Endothelial cell of umbilical vein (primary cell): ENCODE measurements around the gene PAX3. TPM values are rescaled to one million over a fixed set of nuclear protein-coding genes. Genes with fewer than 3 reads are reported as not detected.
A peak's percentile ranks its signal among the peaks of the same experiment; 100 is the strongest.

Experiments
- BruUV-seq: library from RNA; stranded (reverse); fragments of 400-500 nt; replicated peaks from 2 replicates; lab custom pipeline; 2021; lab: Mats Ljungman, UMichigan
- CTCF ChIA-PET: fragments of 300-600, 350-600 bp; sonication (Branson Sonifier 250); formaldehyde crosslinking; loops from one replicate; lab custom pipeline; 2021; ENCODE audit warnings: antibody characterized with exemption, inconsistent platforms; lab: Charles Lee
- POLR2A ChIA-PET: fragments of 300-600, 350-600 bp; sonication (Branson Sonifier 250); formaldehyde crosslinking; loops from one replicate; lab custom pipeline; 2021; ENCODE audit warnings: antibody characterized with exemption, inconsistent platforms; lab: Charles Lee
- DNase-seq: peaks from one replicate; pipeline ENCODE4 v3.0.0-alpha.2; 2011; ENCODE audit warnings: low read depth, low spot score
- FAIRE-seq: peaks from 2 replicates; lab custom pipeline; 2011; peaks lifted over from hg19 to GRCh38; lab: Jason Lieb, UNC
- H2AFZ ChIP-seq: 2 replicates; pipeline ENCODE4 v1.6.0; 2012; ENCODE audit warnings: low read depth, low read length, control low read depth, inconsistent platforms
- H3K27ac ChIP-seq: 2 replicates; pipeline ENCODE4 v1.5.1; 2011; ENCODE audit warnings: low read depth, mild to moderate bottlenecking, control low read depth, low read length, moderate library complexity; ENCODE audit not compliant: insufficient read depth
- H3K27me3 ChIP-seq, 2 experiments: 2 replicates each; pipeline versions ENCODE4 v1.6.0 to v1.6.1; 2011; ENCODE audit warnings: low read length in 2 of 2, mixed read lengths in 1 of 2; ENCODE audit not compliant: control insufficient read depth in 2 of 2, insufficient read depth in 2 of 2
- H3K36me3 ChIP-seq, 2 experiments: 2 replicates in 1 of 2; 3 replicates in 1 of 2; pipeline ENCODE4 v1.5.1; 2011; ENCODE audit warnings: low read length in 2 of 2, mild to moderate bottlenecking in 1 of 2, moderate library complexity in 1 of 2; ENCODE audit not compliant: control insufficient read depth in 2 of 2, insufficient read depth in 2 of 2; ENCODE audit errors: extremely low read depth in 1 of 2
- H3K4me1 ChIP-seq: 3 replicates; pipeline ENCODE4 v1.5.1; 2011; ENCODE audit warnings: mild to moderate bottlenecking, low read length; ENCODE audit not compliant: control insufficient read depth, insufficient read depth; ENCODE audit errors: extremely low read depth
- H3K4me2 ChIP-seq: 2 replicates; pipeline ENCODE4 v1.6.1; 2011; ENCODE audit warnings: low read length, control low read depth, mixed read lengths; ENCODE audit not compliant: insufficient read depth
- H3K4me3 ChIP-seq, 3 experiments: fragments of 200-600 bp in 1 of 3; sonication (generic), shearing (Covaris generic) in 1 of 3; replicated peaks in 1 of 3; 2 replicates each; pipeline ENCODE4 v1.5.1; 2011 to 2016; ENCODE audit warnings: control low read depth in 3 of 3, low read length in 3 of 3, mild to moderate bottlenecking in 2 of 3, inconsistent platforms in 1 of 3, low read depth in 1 of 3, moderate library complexity in 1 of 3; ENCODE audit not compliant: insufficient read depth in 1 of 3
- H3K79me2 ChIP-seq: 2 replicates; pipeline ENCODE4 v1.6.0; 2012; ENCODE audit warnings: low read length, inconsistent platforms; ENCODE audit not compliant: control insufficient read depth, insufficient read depth
- H3K9ac ChIP-seq: replicated peaks from 2 replicates; pipeline ENCODE3; 2011; ENCODE audit warnings: low read length, control low read depth; ENCODE audit not compliant: insufficient read depth; ENCODE audit errors: extremely low read depth
- H3K9me1 ChIP-seq: replicated peaks from 3 replicates; pipeline ENCODE4 v1.6.0; 2011; ENCODE audit warnings: mild to moderate bottlenecking, low read length; ENCODE audit not compliant: control insufficient read depth, insufficient read depth; ENCODE audit errors: extremely low read depth
- H3K9me3 ChIP-seq: replicated peaks from 2 replicates; pipeline ENCODE4 v1.5.1; 2012; ENCODE audit warnings: low read length, inconsistent platforms; ENCODE audit not compliant: control insufficient read depth, insufficient read depth
- H4K20me1 ChIP-seq: replicated peaks from 2 replicates; pipeline ENCODE3; 2011; ENCODE audit warnings: mild to moderate bottlenecking, low read length; ENCODE audit not compliant: control insufficient read depth, insufficient read depth; ENCODE audit errors: extremely low read depth
- EZH2 ChIP-seq: IDR thresholded peaks from 2 replicates; pipeline ENCODE4 v1.6.1; 2012; ENCODE audit warnings: borderline replicate concordance, low read depth, mild to moderate bottlenecking, moderate library complexity, low read length, inconsistent platforms; ENCODE audit not compliant: severe bottlenecking
- FOS ChIP-seq: IDR thresholded peaks from 2 replicates; pipeline ENCODE4 v1.6.1; 2011; ENCODE audit warnings: mild to moderate bottlenecking, low read length, moderate library complexity, borderline replicate concordance; ENCODE audit not compliant: insufficient read depth
- GATA2 ChIP-seq: IDR thresholded peaks from 2 replicates; pipeline ENCODE4 v1.7.0; 2011; ENCODE audit warnings: low read depth, mild to moderate bottlenecking, moderate library complexity, mixed read lengths, low read length; ENCODE audit not compliant: insufficient read length, insufficient read depth
- JUN ChIP-seq: IDR thresholded peaks from 2 replicates; pipeline ENCODE4 v1.6.1; 2011; ENCODE audit warnings: borderline replicate concordance, low read depth; ENCODE audit not compliant: insufficient read length, insufficient read depth
- POLR2A ChIP-seq: IDR thresholded peaks from 2 replicates; pipeline ENCODE4 v1.6.1; 2012; ENCODE audit warnings: low read depth, mild to moderate bottlenecking, control low read depth, low read length
- dilution Hi-C: fragments of 300-500 bp; cut with MboI; formaldehyde crosslinking; loops from one replicate; pipeline ENCODE4 v1.15.0; 2019; ENCODE audit warnings: low sequenced_read_pairs; ENCODE audit not compliant: extremely low pct_ligation_motif_present
- intact Hi-C: fragments of 100-400 bp; cut with micrococcal nuclease; formaldehyde crosslinking; loops from one replicate; pipeline ENCODE4 v1.10.0; 2022
- polyA plus RNA-seq, 4 experiments: library from polyadenylated mRNA; depleted of rRNA in 3 of 4; stranded (reverse) in 3 of 4; unstranded in 1 of 4; fragments of >200 nt; gene quantifications; 2 replicates each; pipeline versions ENCODE4 v1.2.1 to v1.2.3, GENCODE V29; 2011 to 2012; ENCODE audit warnings: missing spikeins in 1 of 4
- total RNA-seq: library from RNA; stranded (reverse); gene quantifications from 2 replicates; pipeline ENCODE4 v1.2.3, GENCODE V29; 2021

Gene PAX3
- total and polyA plus RNA-seq, 2 donors (not counting 3 experiments of a cell fraction or from before 2014, with no cell fraction given), result not detected

DNA sequence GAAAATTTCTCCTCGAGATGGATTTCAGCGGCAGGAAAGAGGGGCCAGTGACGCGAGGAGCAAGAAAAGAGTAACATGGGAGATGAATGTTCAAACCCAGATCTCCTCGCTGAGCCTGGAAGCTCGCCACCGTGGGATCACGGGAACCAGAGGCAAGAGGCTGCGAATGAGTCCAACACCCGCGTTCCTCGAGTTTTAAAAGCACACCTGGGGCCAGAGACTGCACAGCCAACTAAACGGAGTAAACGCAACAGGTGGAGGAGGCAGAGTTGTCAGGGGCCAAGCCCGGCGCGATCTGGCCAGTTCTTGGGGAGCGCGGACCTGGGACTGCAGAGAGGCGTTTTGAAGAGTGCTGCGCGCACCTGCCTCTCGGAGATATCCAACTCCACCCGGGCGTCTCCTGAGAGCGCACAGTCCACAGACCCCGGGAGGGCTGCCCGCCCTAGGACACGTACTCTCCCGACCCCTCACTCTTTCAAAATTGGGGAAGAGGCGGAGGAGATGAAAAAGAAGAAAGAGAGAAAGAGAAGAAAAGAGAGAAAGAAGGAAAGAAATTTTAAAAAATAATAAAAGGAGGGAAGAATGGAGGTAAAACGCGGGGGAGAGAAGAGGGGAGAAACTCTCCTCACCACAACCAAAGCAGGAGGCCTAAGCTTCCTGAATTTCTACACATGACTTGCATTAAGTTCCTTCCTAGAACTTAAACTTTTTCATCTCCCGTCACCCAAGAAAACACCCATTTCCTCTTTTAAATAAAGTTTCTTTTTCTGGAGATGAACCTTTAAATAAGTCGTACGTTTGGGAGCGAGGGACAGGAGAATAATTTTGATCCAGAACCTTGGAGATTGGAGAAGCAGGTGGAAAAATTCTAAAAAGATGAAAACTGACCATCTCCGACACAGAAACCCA is 5.3 kb upstream of the PAX3 start:
- dilution Hi-C loops, result no loop called here
- Histone ChIP-seq H3K27ac (no peak overlapping the region), H2AFZ (no peak overlapping the region), H3K4me2 (no peak overlapping the region), H4K20me1 (no peaks in the 10 kb centered on the region), H3K36me3 (no peaks in the 10 kb centered on the region), H3K4me3 (no peak overlapping the region), H3K9me3 (no peaks in the 10 kb centered on the region), H3K9me1 (no peaks in the 10 kb centered on the region), H3K79me2 (no peaks in the 10 kb centered on the region), H3K4me1 (peaks cover 9% of the 10 kb centered on the region), H3K27me3 (peaks cover 98 to 100% of the 10 kb centered on the region in 2 experiments), H3K9ac (no peak overlapping the region)
- ChIA-PET POLR2A (no interaction called here), CTCF (no interaction called here)
- no peak for FAIRE-seq
- no TSS peak for BruUV-seq
- intact Hi-C loops, result loop anchor here (2.0 to 10.0 kb wide), 2 partner anchors 13 to 799 kb away; no protein-coding TSS in a partner anchor
- TF ChIP-seq JUN, result no peak
- TF ChIP-seq EZH2, result peak; percentile 41
- DNase-seq, result no peak

- Histone ChIP-seq H3K79me2 (no peaks in the 10 kb centered on the region), H3K4me2 (no peak overlapping the region), H3K9ac (no peak overlapping the region), H3K27ac (no peak overlapping the region), H3K36me3 (no peaks in the 10 kb centered on the region), H2AFZ (no peak overlapping the region), H3K9me1 (no peaks in the 10 kb centered on the region), H3K4me3 (no peak overlapping the region), H3K9me3 (no peaks in the 10 kb centered on the region), H4K20me1 (no peaks in the 10 kb centered on the region), H3K4me1 (peaks cover 9% of the 10 kb centered on the region), H3K27me3 (peaks cover 100% of the 10 kb centered on the region in 2 experiments)
- dilution Hi-C loops, result no loop called here
- POLR2A ChIA-PET, result no interaction called here
- TF ChIP-seq FOS, result no peak
- peak; percentile 14 for TF ChIP-seq EZH2
- TF ChIP-seq GATA2, result no peak
- no peak for TF ChIP-seq POLR2A
- no TSS peak for BruUV-seq
- intact Hi-C loops, result loop anchor here (10.0 kb wide), 1 partner anchor 798 kb away; no protein-coding TSS in a partner anchor
- FAIRE-seq, result no peak
- CTCF ChIA-PET, result interaction anchor here (1.4 kb wide), 1 partner anchor 15 kb away, joined by 3 read pairs; no protein-coding TSS in a partner anchor
- DNase-seq, result no peak
Measured at GRCh38 chr2:222303045-222303827, 4.4 kb upstream of the PAX3 start.
